MM.1S (cell line): Measurements from ENCODE around the gene TMEM97.

Experiments used
- DNase-seq: peaks from one replicate; pipeline ENCODE4 v3.0.0-alpha.2; 2015
- H2AFZ ChIP-seq: fragments of 300-600 bp; sonication (generic); 2 replicates; pipeline ENCODE4 v1.6.0; 2016; ENCODE audit warnings: antibody characterized with exemption, low read length
- H3F3A ChIP-seq: fragments of 300-600 bp; sonication (generic); 2 replicates; pipeline ENCODE4 v1.6.1; 2016; ENCODE audit warnings: mild to moderate bottlenecking, antibody characterized with exemption, low read length, moderate library complexity, mixed read lengths; ENCODE audit not compliant: insufficient read depth
- H3K27ac ChIP-seq: fragments of 300-600 bp; sonication (generic); 2 replicates; pipeline ENCODE4 v1.5.1; 2016; ENCODE audit warnings: mild to moderate bottlenecking, low read length
- H3K27me3 ChIP-seq: fragments of 300-600 bp; sonication (generic); replicated peaks from 2 replicates; pipeline ENCODE4 v1.6.0; 2016; ENCODE audit warnings: low read length; ENCODE audit not compliant: insufficient read depth
- H3K36me3 ChIP-seq: fragments of 300-600 bp; sonication (generic); replicated peaks from 2 replicates; pipeline ENCODE4 v1.6.1; 2016; ENCODE audit warnings: mild to moderate bottlenecking, low read length, mixed read lengths; ENCODE audit not compliant: insufficient read depth
- H3K4me1 ChIP-seq: fragments of 300-600 bp; sonication (generic); 2 replicates; pipeline ENCODE4 v1.6.1; 2016; ENCODE audit warnings: low read length, mixed read lengths
- H3K4me2 ChIP-seq: fragments of 300-600 bp; sonication (generic); 2 replicates; pipeline ENCODE4 v1.6.0; 2016; ENCODE audit warnings: low read depth, low read length
- H3K4me3 ChIP-seq: fragments of 300-600 bp; sonication (generic); 2 replicates; pipeline ENCODE4 v1.5.1; 2016; ENCODE audit warnings: low read length, mixed read lengths
- H3K79me2 ChIP-seq: fragments of 300-600 bp; sonication (generic); 2 replicates; pipeline ENCODE4 v1.6.1; 2016; ENCODE audit warnings: mixed run types, low read length, mixed read lengths
- H3K9ac ChIP-seq: fragments of 300-600 bp; sonication (generic); 2 replicates; pipeline ENCODE4 v1.6.1; 2016; ENCODE audit warnings: low read length, mixed read lengths
- H3K9me2 ChIP-seq: fragments of 300-600 bp; sonication (generic); replicated peaks from 2 replicates; pipeline ENCODE4 v1.6.1; 2016; ENCODE audit warnings: mild to moderate bottlenecking, low read length, mixed read lengths; ENCODE audit not compliant: insufficient read depth
- H3K9me3 ChIP-seq: fragments of 300-600 bp; sonication (generic); replicated peaks from 2 replicates; pipeline ENCODE4 v1.6.1; 2016; ENCODE audit warnings: mild to moderate bottlenecking, low read length, mixed read lengths; ENCODE audit not compliant: insufficient read depth
- H4K20me1 ChIP-seq: fragments of 300-600 bp; sonication (generic); 2 replicates; pipeline ENCODE4 v1.6.1; 2016; ENCODE audit warnings: mild to moderate bottlenecking, low read length, moderate library complexity, mixed read lengths; ENCODE audit not compliant: insufficient read depth
- CTCF ChIP-seq: fragments of 300-600 bp; sonication (generic); IDR thresholded peaks from 2 replicates; pipeline ENCODE4 v1.5.1; 2016; ENCODE audit warnings: antibody characterized with exemption, low read length, mixed read lengths
- EZH2 ChIP-seq: fragments of 300-600 bp; sonication (generic); optimal IDR thresholded peaks from 2 replicates; pipeline ENCODE3; 2017; ENCODE audit warnings: low read depth, mild to moderate bottlenecking, antibody characterized with exemption, low read length, mixed read lengths
- EZH2phosphoT487 ChIP-seq: fragments of 300-600 bp; sonication (generic); IDR thresholded peaks from 2 replicates; pipeline ENCODE4 v1.6.1; 2018; ENCODE audit warnings: antibody characterized with exemption, low read length

The TMEM97 gene

DNA sequence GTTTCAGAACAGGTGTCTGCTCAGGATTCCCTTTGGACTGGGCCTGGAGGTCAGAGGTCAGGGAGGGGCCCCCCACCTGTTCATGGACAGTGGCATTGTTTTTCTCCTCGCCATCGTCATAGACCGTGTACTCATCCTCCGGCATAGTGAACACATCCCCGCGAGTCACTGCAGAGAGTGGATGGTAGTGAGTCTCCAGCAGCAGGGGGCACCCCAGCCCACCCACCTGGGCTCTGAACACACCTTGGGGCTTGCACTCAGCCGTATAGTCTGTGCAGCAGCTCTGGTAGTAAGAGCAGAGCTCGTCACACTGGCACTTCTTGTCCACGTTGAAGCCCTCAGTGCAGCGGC is 50.7 kb downstream of the TMEM97 start:
- no peak for TF ChIP-seq EZH2
- TF ChIP-seq EZH2phosphoT487 = no peak
- no peak for TF ChIP-seq CTCF
- Histone ChIP-seq H3K4me2 (no peak overlapping the region), H3K4me1 (0 out of 2 replicates have a peak, but pooled peaks cover 4% of the 10 kb centered on the region), H3F3A (peaks cover 15% of the 10 kb centered on the region), H3K27ac (no peak overlapping the region), H3K4me3 (no peak overlapping the region), H3K79me2 (no peaks in the 10 kb centered on the region), H3K36me3 (no peaks in the 10 kb centered on the region), H2AFZ (no peak overlapping the region), H4K20me1 (no peaks in the 10 kb centered on the region), H3K9ac (no peak overlapping the region), H3K27me3 (no peaks in the 10 kb centered on the region), H3K9me2 (no peaks in the 10 kb centered on the region), H3K9me3 (no peaks in the 10 kb centered on the region)
- DNase-seq = no peak

DNA sequence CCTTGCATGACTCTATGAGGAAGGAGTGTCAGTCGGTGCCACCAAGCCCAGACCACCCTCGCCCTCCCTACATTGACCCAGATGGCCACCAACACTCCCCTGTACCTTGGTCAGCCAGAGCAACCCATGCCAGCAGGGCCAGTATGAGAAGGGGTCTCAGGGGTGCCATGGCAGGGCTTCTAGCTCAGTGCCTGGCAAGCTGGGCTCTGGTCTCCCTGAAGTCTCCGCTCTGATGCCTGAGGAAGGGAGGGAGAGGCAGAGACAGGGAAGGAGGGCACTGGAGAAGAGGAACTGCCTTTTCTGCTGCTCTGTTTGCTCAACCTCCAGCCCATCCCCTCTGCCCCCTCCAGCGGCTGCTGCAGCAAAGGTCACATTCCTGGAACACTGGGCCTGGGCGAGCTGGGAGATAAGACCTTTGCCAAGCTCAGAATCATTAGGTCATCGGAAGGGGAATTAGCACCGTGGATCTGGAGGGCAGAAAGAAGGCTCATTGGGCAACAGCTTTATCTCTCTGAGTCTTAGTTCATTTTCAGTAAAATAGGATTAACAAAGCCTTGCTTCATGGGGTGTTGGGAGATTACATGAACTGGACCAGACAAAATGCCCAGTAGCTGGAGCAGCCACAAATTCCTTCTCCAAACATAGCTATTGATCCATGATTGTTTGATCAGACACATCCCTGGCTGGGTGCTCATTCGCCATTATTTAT is 51.2 kb downstream of the TMEM97 start, which contains the start of gene VTN:
TSS of gene VTN (minus strand) at position 273 of the 709 bp plus-strand sequence. CDS start at position 169, 104 bp downstream.
- no peak within 1 kb of the TSS; the same call in 1 of the 2 replicates for H3K9ac ChIP-seq
- H3K9me3 ChIP-seq = no peaks in the 10 kb centered on the region
- peak within 1 kb of the TSS; percentile 88 for H2AFZ ChIP-seq
- no peaks in the 10 kb centered on the region for H3K9me2 ChIP-seq
- H3K27ac ChIP-seq = no peak within 1 kb of the TSS
- TF ChIP-seq EZH2 (no peak), CTCF (no peak)
- H3K79me2 ChIP-seq = no peaks in the 10 kb centered on the region
- H3K36me3 ChIP-seq = no peaks in the 10 kb centered on the region
- 0 out of 2 replicates have a peak, but pooled peaks cover 4% of the 10 kb centered on the region for H3K4me1 ChIP-seq
- H3F3A ChIP-seq = peaks cover 15% of the 10 kb centered on the region
- H3K27me3 ChIP-seq = no peaks in the 10 kb centered on the region
- H4K20me1 ChIP-seq = no peaks in the 10 kb centered on the region
- peak within 1 kb of the TSS; percentile 85 for H3K4me3 ChIP-seq
- DNase-seq = no peak
- H3K4me2 ChIP-seq = peak within 1 kb of the TSS; percentile 95; the same call in 1 of the 2 replicates

- H3K79me2 ChIP-seq = no peaks in the 10 kb centered on the region
- H3K4me3 ChIP-seq = no peak overlapping the region
- peak overlapping the region; percentile 88; the same call in 1 of the 2 replicates for H2AFZ ChIP-seq
- no peaks in the 10 kb centered on the region for H4K20me1 ChIP-seq
- no peaks in the 10 kb centered on the region for H3K36me3 ChIP-seq
- no peaks in the 10 kb centered on the region for H3K27me3 ChIP-seq
- H3F3A ChIP-seq = peaks cover 15% of the 10 kb centered on the region
- no peak overlapping the region for H3K27ac ChIP-seq
- H3K9me2 ChIP-seq = no peaks in the 10 kb centered on the region
- TF ChIP-seq EZH2 = no peak
- H3K4me1 ChIP-seq = 0 out of 2 replicates have a peak, but pooled peaks cover 4% of the 10 kb centered on the region
- no peak for DNase-seq
- peak overlapping the region; percentile 95; the same call in 1 of the 2 replicates for H3K4me2 ChIP-seq
- H3K9ac ChIP-seq = no peak overlapping the region
- no peaks in the 10 kb centered on the region for H3K9me3 ChIP-seq
Measured at GRCh38 chr17:28370744-28371103, 51.7 kb downstream of the TMEM97 start.
